Trophoblast cell (in vitro differentiated cells and primary cell): ENCODE results near the gene SH3BP5.

Experiments used
- DNase-seq, 2 donors: peaks; one replicate each; pipeline ENCODE4 v3.0.0-alpha.2; 2016
- H2AFZ ChIP-seq: 2 replicates; pipeline ENCODE4 v1.6.1; 2013; ENCODE audit warnings: low read length, moderate library complexity, mild to moderate bottlenecking; ENCODE audit not compliant: insufficient read depth, poor library complexity
- H2AK5ac ChIP-seq: 2 replicates; pipeline ENCODE4 v1.6.1; 2013; ENCODE audit warnings: mild to moderate bottlenecking, low read length
- H2BK120ac ChIP-seq: 2 replicates; pipeline ENCODE4 v1.6.1; 2013; ENCODE audit warnings: low read length, mild to moderate bottlenecking, moderate library complexity; ENCODE audit not compliant: insufficient read depth, poor library complexity
- H2BK12ac ChIP-seq: 2 replicates; pipeline ENCODE4 v1.6.1; 2013; ENCODE audit warnings: mild to moderate bottlenecking, low read length, moderate library complexity
- H2BK5ac ChIP-seq: 2 replicates; pipeline ENCODE4 v1.6.1; 2013; ENCODE audit warnings: low read length, low read depth, moderate library complexity, mild to moderate bottlenecking; ENCODE audit not compliant: poor library complexity
- H3K14ac ChIP-seq: 2 replicates; pipeline ENCODE4 v1.6.1; 2013; ENCODE audit warnings: mild to moderate bottlenecking, low read length
- H3K18ac ChIP-seq: 2 replicates; pipeline ENCODE4 v1.6.1; 2013; ENCODE audit warnings: mild to moderate bottlenecking, low read length
- H3K23ac ChIP-seq: 2 replicates; pipeline ENCODE4 v1.6.1; 2013; ENCODE audit warnings: low read length
- H3K27ac ChIP-seq: 2 replicates; pipeline ENCODE4 v1.5.1; 2013; ENCODE audit warnings: low read depth, mild to moderate bottlenecking, inconsistent platforms, low read length, moderate library complexity
- H3K27me3 ChIP-seq: 2 replicates; pipeline ENCODE4 v1.6.1; 2013; ENCODE audit warnings: inconsistent platforms, mild to moderate bottlenecking, low read length, moderate library complexity; ENCODE audit not compliant: insufficient read depth
- H3K36me3 ChIP-seq, 2 experiments: 1 replicate in 1 of 2; 2 replicates in 1 of 2; pipeline ENCODE4 v1.6.1; 2013; ENCODE audit warnings: low read length in 2 of 2, mild to moderate bottlenecking in 2 of 2, moderate library complexity in 1 of 2; ENCODE audit not compliant: insufficient read depth in 2 of 2, control insufficient read depth in 1 of 2
- H3K4ac ChIP-seq: 2 replicates; pipeline ENCODE4 v1.6.1; 2013; ENCODE audit warnings: low read depth, mild to moderate bottlenecking, low read length, moderate library complexity
- H3K4me1 ChIP-seq, 2 experiments: 1 replicate in 1 of 2; 2 replicates in 1 of 2; pipeline ENCODE4 v1.6.1; 2013; ENCODE audit warnings: low read length in 2 of 2, mild to moderate bottlenecking in 2 of 2, moderate library complexity in 1 of 2; ENCODE audit not compliant: insufficient read depth in 2 of 2, control insufficient read depth in 1 of 2
- H3K4me2 ChIP-seq: 2 replicates; pipeline ENCODE4 v1.6.1; 2013; ENCODE audit warnings: inconsistent platforms, mild to moderate bottlenecking, low read length, moderate library complexity
- H3K4me3 ChIP-seq: 2 replicates; pipeline ENCODE4 v1.5.1; 2013; ENCODE audit warnings: mild to moderate bottlenecking, low read depth, low read length, inconsistent platforms
- H3K79me1 ChIP-seq: one replicate; pipeline ENCODE4 v1.6.1; 2013; ENCODE audit warnings: low read length
- H3K79me2 ChIP-seq: 2 replicates; pipeline ENCODE4 v1.6.1; 2013; ENCODE audit warnings: low read length, mild to moderate bottlenecking; ENCODE audit not compliant: control insufficient read depth, insufficient read depth, poor library complexity
- H3K9ac ChIP-seq: 2 replicates; pipeline ENCODE4 v1.6.1; 2013; ENCODE audit warnings: mild to moderate bottlenecking, low read length
- H3K9me3 ChIP-seq: 2 replicates; pipeline ENCODE4 v1.6.1; 2013; ENCODE audit warnings: low read depth, mild to moderate bottlenecking, control low read depth, inconsistent platforms, low read length; ENCODE audit not compliant: insufficient read depth
- H4K12ac ChIP-seq: 2 replicates; pipeline ENCODE4 v1.6.1; 2013; ENCODE audit warnings: low read depth, mild to moderate bottlenecking, low read length, moderate library complexity
- H4K8ac ChIP-seq: 2 replicates; pipeline ENCODE4 v1.6.1; 2013; ENCODE audit warnings: low read depth, mild to moderate bottlenecking, low read length, moderate library complexity
- H4K91ac ChIP-seq: one replicate; pipeline ENCODE4 v1.6.1; 2013; ENCODE audit warnings: low read depth, mild to moderate bottlenecking, low read length, moderate library complexity
- WGBS: extraction: QIAGEN DNeasy Blood & Tissue Kit; methylation state at CpG from one replicate; pipeline ENCODE4 v1.1.7; 2013; ENCODE audit warnings: missing lambda C conversion rate; ENCODE audit not compliant: insufficient read length, insufficient coverage; ENCODE audit errors: extremely low coverage; 5-methylcytosine and 5-hydroxymethylcytosine counted together

Gene SH3BP5

GRCh38 chr3:15279671-15280402 is 52.5 kb downstream of the SH3BP5 start:
- Histone ChIP-seq H3K4ac (peak overlapping the region; percentile 48), H3K4me2 (no peak overlapping the region), H4K91ac (no peak overlapping the region), H2AK5ac (no peak overlapping the region), H2BK12ac (no peak overlapping the region), H2BK120ac (no peak overlapping the region), H3K79me2 (peaks cover 15% of the 10 kb centered on the region), H3K23ac (no peak overlapping the region), H2BK5ac (no peak overlapping the region), H3K36me3 (peaks cover 5 to 10% of the 10 kb centered on the region in 2 experiments), H2AFZ (no peak overlapping the region), H4K12ac (no peak overlapping the region), H3K4me3 (no peak overlapping the region), H3K9me3 (peaks cover 1% of the 10 kb centered on the region), H3K9ac (no peak overlapping the region), H3K79me1 (peaks cover 6% of the 10 kb centered on the region), H3K27ac (no peak overlapping the region), H4K8ac (no peak overlapping the region), H3K4me1 (peaks cover 19 to 20% of the 10 kb centered on the region in 2 experiments), H3K18ac (peak overlapping the region; percentile 15), H3K27me3 (no peaks in the 10 kb centered on the region), H3K14ac (peak overlapping the region; percentile 1)
- DNase-seq: no peak
- no CpG with 5 or more reads among the region's 12 CpGs for WGBS

GRCh38 chr3:15279205-15279604 is 53.2 kb downstream of the SH3BP5 start:
- Histone ChIP-seq H4K12ac (no peak overlapping the region), H2BK12ac (no peak overlapping the region), H3K36me3 (peaks cover 10 to 11% of the 10 kb centered on the region in 2 experiments), H4K8ac (no peak overlapping the region), H3K14ac (no peak overlapping the region), H3K27ac (no peak overlapping the region), H2AK5ac (no peak overlapping the region), H3K79me2 (peaks cover 15% of the 10 kb centered on the region), H3K9me3 (peaks cover 1% of the 10 kb centered on the region), H2BK5ac (no peak overlapping the region), H3K4ac (no peak overlapping the region), H3K18ac (no peak overlapping the region), H3K9ac (no peak overlapping the region), H4K91ac (no peak overlapping the region), H3K23ac (no peak overlapping the region), H3K79me1 (peaks cover 9% of the 10 kb centered on the region), H2AFZ (no peak overlapping the region), H3K4me1 (peaks cover 19 to 20% of the 10 kb centered on the region in 2 experiments), H3K27me3 (no peaks in the 10 kb centered on the region), H3K4me3 (no peak overlapping the region), H3K4me2 (no peak overlapping the region), H2BK120ac (no peak overlapping the region)
- DNase-seq: peak in 1 of 2 donors; percentile 43
- WGBS: no CpG with 5 or more reads among the region's 4 CpGs

GRCh38 chr3:15277861-15278500 is 54.4 kb downstream of the SH3BP5 start:
- Histone ChIP-seq H2BK120ac (no peak overlapping the region), H4K91ac (no peak overlapping the region), H3K27ac (peak overlapping the region; percentile 12), H3K4me1 (peaks cover 19 to 24% of the 10 kb centered on the region in 2 experiments), H3K4ac (peak overlapping the region; percentile 1), H3K4me3 (no peak overlapping the region), H3K27me3 (no peaks in the 10 kb centered on the region), H3K18ac (peak overlapping the region; percentile 30), H3K14ac (no peak overlapping the region), H3K79me1 (peaks cover 8% of the 10 kb centered on the region), H2BK5ac (peak overlapping the region; percentile 29), H3K9ac (no peak overlapping the region), H3K4me2 (no peak overlapping the region), H2BK12ac (no peak overlapping the region), H3K9me3 (peaks cover 1% of the 10 kb centered on the region), H4K8ac (peak overlapping the region; percentile 39), H3K79me2 (peaks cover 15% of the 10 kb centered on the region), H3K23ac (no peak overlapping the region), H4K12ac (no peak overlapping the region), H2AFZ (no peak overlapping the region), H2AK5ac (no peak overlapping the region), H3K36me3 (peaks cover 10% of the 10 kb centered on the region in 2 experiments)
- WGBS: no CpG with 5 or more reads among the region's 13 CpGs
- DNase-seq: no peak

DNA sequence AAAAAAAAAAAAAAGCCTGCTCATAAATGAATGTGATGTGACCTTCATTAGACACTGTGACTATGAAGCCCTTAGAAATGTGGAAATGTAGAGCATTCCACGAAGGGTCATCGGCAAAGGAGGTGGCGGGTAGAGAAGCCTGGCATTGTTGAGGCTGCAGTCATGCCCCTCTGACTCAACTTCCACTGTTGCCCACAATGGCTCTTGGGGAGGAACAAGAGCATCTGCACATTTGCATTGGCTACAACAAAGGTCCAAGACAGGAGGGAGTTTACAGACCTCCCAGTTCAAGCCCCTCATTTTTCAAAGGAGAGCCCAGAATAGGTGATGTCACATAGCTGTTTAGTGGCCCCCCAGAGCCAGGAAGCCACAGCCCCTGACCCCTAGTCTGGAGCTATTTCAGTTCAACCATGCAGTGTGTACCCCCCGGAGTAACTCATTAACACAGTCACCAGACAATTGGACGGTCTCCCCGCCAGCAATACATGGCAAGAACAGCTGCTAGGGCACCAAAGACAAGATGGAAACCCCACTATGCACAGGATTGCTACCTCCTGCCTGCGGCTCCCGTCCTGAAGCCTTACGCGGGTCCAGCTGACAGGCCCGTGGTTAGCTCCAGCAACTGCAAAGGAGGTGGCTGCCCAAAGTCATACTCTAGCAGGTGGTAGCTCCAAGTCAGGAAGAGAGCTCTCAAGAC is 56.2 kb downstream of the SH3BP5 start:
- H3K18ac ChIP-seq: no peak overlapping the region
- no peak overlapping the region for H3K4ac ChIP-seq
- no peak overlapping the region for H3K4me2 ChIP-seq
- peaks cover 1% of the 10 kb centered on the region for H3K9me3 ChIP-seq
- peak; percentile 46 to 47 for DNase-seq
- no peak overlapping the region for H4K12ac ChIP-seq
- no peak overlapping the region for H2BK5ac ChIP-seq
- H4K8ac ChIP-seq: no peak overlapping the region
- H2BK120ac ChIP-seq: no peak overlapping the region
- peaks cover 10% of the 10 kb centered on the region in 2 experiments for H3K36me3 ChIP-seq
- no CpG with 5 or more reads among the region's 11 CpGs for WGBS
- H2AK5ac ChIP-seq: no peak overlapping the region
- no peak overlapping the region for H3K9ac ChIP-seq
- H2BK12ac ChIP-seq: no peak overlapping the region
- H2AFZ ChIP-seq: no peak overlapping the region
- no peak overlapping the region for H3K23ac ChIP-seq
- no peak overlapping the region for H3K4me3 ChIP-seq
- no peak overlapping the region for H3K14ac ChIP-seq
- H3K79me2 ChIP-seq: peaks cover 12% of the 10 kb centered on the region
- peaks cover 13% of the 10 kb centered on the region for H3K79me1 ChIP-seq
- H3K27ac ChIP-seq: no peak overlapping the region
- no peaks in the 10 kb centered on the region for H3K27me3 ChIP-seq
- no peak overlapping the region for H4K91ac ChIP-seq
- H3K4me1 ChIP-seq: peaks cover 20 to 30% of the 10 kb centered on the region in 2 experiments
